ENCODE results near the gene KDELR3. TPM values are rescaled to one million over a fixed set of nuclear protein-coding genes. Genes with fewer than 3 reads are reported as not detected.

The KDELR3 gene
- total RNA-seq, 1 donor from 2014 or later: 8.3 TPM

GRCh38 chr22:38477585-38477984 is 9.7 kb downstream of the KDELR3 start:
- Histone ChIP-seq H3K27me3 (ENCODE audit: low read depth) (no peaks in the 10 kb centered on the region), H3K4me3 (no peak overlapping the region), H3K9me3 (no peaks in the 10 kb centered on the region), H3K27ac (no peak overlapping the region), H3K4me1 (peaks cover 10% of the 10 kb centered on the region), H3K36me3 (peaks cover 29% of the 10 kb centered on the region)
- intact Hi-C loops (cut with DNase I): no loop called here
- TF ChIP-seq CTCF (IDR thresholded peaks at IDR 0.05): no peak
- DNase-seq (no peak), ATAC-seq (no peak)

- TF ChIP-seq CTCF (IDR thresholded peaks at IDR 0.05): no peak
- no peak for ATAC-seq
- DNase-seq: no peak
- Histone ChIP-seq H3K4me1 (peaks cover 11% of the 10 kb centered on the region), H3K27ac (no peak overlapping the region), H3K9me3 (no peaks in the 10 kb centered on the region), H3K36me3 (peaks cover 46% of the 10 kb centered on the region), H3K27me3 (ENCODE audit: low read depth) (no peaks in the 10 kb centered on the region), H3K4me3 (no peak overlapping the region)
- intact Hi-C loops (cut with DNase I): no loop called here
These were observed 11.4 kb downstream of the KDELR3 start for GRCh38 chr22:38479096-38479837.

GRCh38 chr22:38481162-38481870 is 13.4 kb downstream of the KDELR3 start:
- no peak for TF ChIP-seq CTCF (IDR thresholded peaks at IDR 0.05)
- peaks cover 66% of the 10 kb centered on the region for H3K36me3 ChIP-seq
- no peak overlapping the region for H3K4me3 ChIP-seq
- ATAC-seq (peak; percentile 9 to 42), DNase-seq (no peak)
- intact Hi-C loops (cut with DNase I): no loop called here
- no peaks in the 10 kb centered on the region for H3K9me3 ChIP-seq
- H3K27ac ChIP-seq: no peak overlapping the region
- peaks cover 11% of the 10 kb centered on the region for H3K4me1 ChIP-seq
- no peaks in the 10 kb centered on the region for H3K27me3 ChIP-seq (ENCODE audit: low read depth)

- Histone ChIP-seq H3K27ac (no peak overlapping the region), H3K27me3 (ENCODE audit: low read depth) (no peaks in the 10 kb centered on the region)
- peak in 1 of 2 donors; percentile 14 for ATAC-seq
These were observed 14.0 kb downstream of the KDELR3 start for GRCh38 chr22:38481871-38482332.

More at GRCh38 chr22:38481871-38482332, 14.0 kb downstream of the KDELR3 start:
- H3K9me3 ChIP-seq: no peaks in the 10 kb centered on the region
- H3K36me3 ChIP-seq: peaks cover 72% of the 10 kb centered on the region
- no peak for TF ChIP-seq CTCF (IDR thresholded peaks at IDR 0.05)
- H3K4me1 ChIP-seq: peaks cover 11% of the 10 kb centered on the region
- intact Hi-C loops (cut with DNase I): no loop called here
- DNase-seq: no peak
- H3K4me3 ChIP-seq: no peak overlapping the region

All from lower lobe of right lung (tissue), 2 donors.